Smooth muscle cell (in vitro differentiated cells): ENCODE measurements around the gene IRAG1. TPM values are rescaled to one million over a fixed set of nuclear protein-coding genes. Genes with fewer than 3 reads are reported as not detected.

Experiments
- DNase-seq: peaks from one replicate; lab custom pipeline; 2025; ENCODE audit not compliant: unreplicated experiment; lab: John Stamatoyannopoulos, UW
- H2AFZ ChIP-seq: fragments of 200-600 bp; sonication (generic); 2 replicates; pipeline ENCODE4 v1.6.0; 2016; ENCODE audit warnings: antibody characterized with exemption, low read depth, mild to moderate bottlenecking
- H3F3A ChIP-seq: fragments of 200-600 bp; sonication (generic); 2 replicates; pipeline ENCODE4 v1.6.0; 2017; ENCODE audit warnings: antibody characterized with exemption, low read depth
- H3K27ac ChIP-seq: fragments of 200-600 bp; sonication (generic); 2 replicates; pipeline ENCODE4 v1.5.1; 2016; ENCODE audit warnings: low read depth, mild to moderate bottlenecking
- H3K27me3 ChIP-seq: fragments of 200-600 bp; sonication (generic); 2 replicates; pipeline ENCODE4 v1.6.1; 2016; ENCODE audit warnings: low read depth, mild to moderate bottlenecking
- H3K36me3 ChIP-seq: fragments of 200-600 bp; sonication (generic); 2 replicates; pipeline ENCODE4 v1.5.1; 2016; ENCODE audit warnings: low read depth
- H3K4me1 ChIP-seq: fragments of 200-600 bp; sonication (generic); 2 replicates; pipeline ENCODE4 v1.5.1; 2016; ENCODE audit warnings: low read depth
- H3K4me2 ChIP-seq: fragments of 200-600 bp; sonication (generic); 2 replicates; pipeline ENCODE4 v1.6.0; 2016; ENCODE audit warnings: mild to moderate bottlenecking
- H3K4me3 ChIP-seq: fragments of 200-600 bp; sonication (generic); 2 replicates; pipeline ENCODE4 v1.5.1; 2016; ENCODE audit warnings: mild to moderate bottlenecking
- H3K79me2 ChIP-seq: fragments of 200-600 bp; sonication (generic); 2 replicates; pipeline ENCODE4 v1.6.0; 2016; ENCODE audit warnings: low read depth, mild to moderate bottlenecking
- H3K9ac ChIP-seq: fragments of 200-600 bp; sonication (generic); 2 replicates; pipeline ENCODE4 v1.6.0; 2016; ENCODE audit warnings: low read depth
- H3K9me3 ChIP-seq: fragments of 200-600 bp; sonication (generic); replicated peaks from 2 replicates; pipeline ENCODE4 v1.5.1; 2016; ENCODE audit warnings: low read depth
- H4K20me1 ChIP-seq: fragments of 200-600 bp; sonication (generic); 2 replicates; pipeline ENCODE4 v1.6.0; 2016; ENCODE audit warnings: low read depth
- CTCF ChIP-seq: fragments of 200-600 bp; sonication (generic); IDR thresholded peaks from 2 replicates; pipeline ENCODE4 v1.5.1; 2017; ENCODE audit warnings: borderline replicate concordance, mild to moderate bottlenecking, antibody characterized with exemption; ENCODE audit not compliant: insufficient read depth, poor library complexity, severe bottlenecking
- WGBS: methylation state at CpG from one replicate; pipeline ENCODE4 v1.1.7; 2016; ENCODE audit warnings: low lambda C conversion rate; 5-methylcytosine and 5-hydroxymethylcytosine counted together
- polyA plus RNA-seq: library from polyadenylated mRNA; unstranded; fragments of >200 nt; fragmentation: Nextera tagmentation; extraction: Ambion mirVana; gene quantifications from 2 replicates; pipeline ENCODE4 v1.2.1, GENCODE V29; 2016
- total RNA-seq: library from RNA; depleted of rRNA; stranded (reverse); fragments of >200 nt; gene quantifications from 2 replicates; pipeline ENCODE4 v1.2.3, GENCODE V29; 2014

Gene IRAG1
- total and polyA plus RNA-seq, 2 experiments from 2014 or later = 2.5 to 4.4 TPM

DNA sequence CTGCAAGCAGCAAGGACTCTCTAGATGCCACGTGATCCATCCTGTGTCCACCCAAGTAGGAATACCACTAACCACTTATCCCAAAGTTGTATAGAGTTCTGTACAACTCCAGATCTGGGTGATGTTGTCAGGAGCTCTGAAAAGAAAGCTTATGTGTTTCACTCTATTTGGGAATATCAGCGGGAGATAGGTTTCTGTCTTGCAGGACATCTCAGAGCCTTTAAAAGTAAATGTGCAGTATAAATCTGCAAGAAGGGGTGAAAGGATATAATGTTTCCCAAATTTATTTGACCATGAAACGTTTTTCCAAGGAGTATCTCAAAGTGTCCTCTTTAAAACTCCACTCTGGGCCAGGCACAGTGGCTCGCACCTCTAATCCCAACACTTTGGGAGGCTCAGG lies 13.9 kb downstream of the IRAG1 start:
- DNase-seq = no peak
- Histone ChIP-seq H2AFZ (no peak overlapping the region), H3K4me2 (no peak overlapping the region), H3K27ac (no peak overlapping the region), H3K4me1 (no peaks in the 10 kb centered on the region), H3K4me3 (no peak overlapping the region), H4K20me1 (no peaks in the 10 kb centered on the region), H3K79me2 (no peaks in the 10 kb centered on the region), H3K9ac (no peak overlapping the region), H3F3A (no peaks in the 10 kb centered on the region), H3K36me3 (no peaks in the 10 kb centered on the region), H3K27me3 (no peaks in the 10 kb centered on the region), H3K9me3 (no peaks in the 10 kb centered on the region)
- WGBS = 62% methylated on average over 4 of the region's 4 CpGs
- no peak for TF ChIP-seq CTCF

DNA sequence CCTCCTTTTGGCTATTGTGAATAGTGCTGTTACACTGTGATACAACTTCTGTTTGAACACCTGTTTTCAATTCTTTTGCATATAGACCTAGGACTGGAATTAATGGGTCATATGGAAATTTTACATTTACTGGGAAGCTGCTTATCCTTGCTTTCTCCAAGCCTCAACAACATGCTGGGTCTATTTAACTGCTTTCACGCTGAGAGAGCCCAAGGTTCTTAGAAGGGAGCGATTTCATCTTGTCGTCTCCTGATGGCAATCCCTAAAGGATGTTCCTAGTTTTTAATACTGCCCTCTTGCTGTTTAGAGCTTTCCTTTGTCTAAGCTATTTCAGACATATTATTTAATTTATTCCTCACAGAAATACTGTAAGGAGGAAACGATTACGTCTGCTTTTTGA lies 15.5 kb downstream of the IRAG1 start:
- H3K9me3 ChIP-seq = no peaks in the 10 kb centered on the region
- no peak overlapping the region for H3K4me2 ChIP-seq
- H3K79me2 ChIP-seq = no peaks in the 10 kb centered on the region
- no peaks in the 10 kb centered on the region for H3K4me1 ChIP-seq
- no peak overlapping the region for H3K9ac ChIP-seq
- no peaks in the 10 kb centered on the region for H3F3A ChIP-seq
- H3K27me3 ChIP-seq = no peaks in the 10 kb centered on the region
- H4K20me1 ChIP-seq = no peaks in the 10 kb centered on the region
- H3K36me3 ChIP-seq = no peaks in the 10 kb centered on the region
- TF ChIP-seq CTCF = no peak
- H2AFZ ChIP-seq = no peak overlapping the region
- no peak overlapping the region for H3K4me3 ChIP-seq
- no peak overlapping the region for H3K27ac ChIP-seq
- 82% methylated on average over 5 of the region's 5 CpGs for WGBS
- no peak for DNase-seq

GRCh38 chr11:10676919-10677318 lies 16.6 kb downstream of the IRAG1 start:
- Histone ChIP-seq H3K79me2 (no peaks in the 10 kb centered on the region), H3K4me3 (no peak overlapping the region), H2AFZ (no peak overlapping the region), H4K20me1 (no peaks in the 10 kb centered on the region), H3K36me3 (no peaks in the 10 kb centered on the region), H3F3A (no peaks in the 10 kb centered on the region), H3K9me3 (no peaks in the 10 kb centered on the region), H3K9ac (no peak overlapping the region), H3K4me2 (no peak overlapping the region), H3K4me1 (no peaks in the 10 kb centered on the region), H3K27ac (no peak overlapping the region), H3K27me3 (no peaks in the 10 kb centered on the region)
- no peak for TF ChIP-seq CTCF
- DNase-seq = no peak
- WGBS = 87% methylated on average over 3 of the region's 3 CpGs

GRCh38 chr11:10674911-10675440 lies 18.6 kb downstream of the IRAG1 start:
- Histone ChIP-seq H3K27me3 (no peaks in the 10 kb centered on the region), H2AFZ (no peak overlapping the region), H3K27ac (no peak overlapping the region), H3K9me3 (no peaks in the 10 kb centered on the region), H4K20me1 (no peaks in the 10 kb centered on the region), H3K9ac (no peak overlapping the region), H3K4me1 (no peaks in the 10 kb centered on the region), H3K36me3 (no peaks in the 10 kb centered on the region), H3K4me2 (no peak overlapping the region), H3K79me2 (no peaks in the 10 kb centered on the region), H3F3A (no peaks in the 10 kb centered on the region), H3K4me3 (no peak overlapping the region)
- 70% methylated on average over 10 of the region's 10 CpGs for WGBS
- no peak for DNase-seq
- TF ChIP-seq CTCF = no peak
